ENCODE measurements around the gene DNAJC17. TPM values are rescaled to one million over a fixed set of nuclear protein-coding genes. Genes with fewer than 3 reads are reported as not detected.

DNAJC17 gene
- total and polyA plus RNA-seq, 2 donors (not counting 1 experiment from before 2014, with no cell fraction given), result 30.5 to 46.1 TPM

DNA sequence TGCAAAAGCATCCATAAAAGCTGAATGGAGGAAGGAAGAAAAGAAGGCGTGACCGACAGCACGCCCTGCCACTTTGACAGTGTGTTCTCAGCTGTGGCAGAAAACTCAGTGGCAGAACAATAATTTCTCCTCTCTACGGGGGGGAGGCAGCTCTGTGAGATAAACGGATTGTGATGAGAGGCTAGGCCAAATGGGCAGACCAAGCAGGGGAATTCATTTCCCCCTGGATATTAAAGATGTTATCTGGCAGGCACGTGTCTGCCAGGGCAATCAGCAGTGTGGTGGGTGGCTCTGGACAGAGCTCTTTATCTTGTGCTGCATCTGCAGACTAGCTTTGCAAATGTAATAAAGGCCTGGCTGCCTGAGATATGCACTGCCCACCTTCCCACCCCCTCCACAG is 50.3 kb downstream of the DNAJC17 start:
- no peak overlapping the region for H3K9ac ChIP-seq (ENCODE audit: low read length)
- intact Hi-C loops (cut with micrococcal nuclease), result no loop called here
- TF ChIP-seq CTCF (IDR thresholded peaks at IDR 0.05) (no peak), EZH2 (IDR thresholded peaks at IDR 0.05; ENCODE audit: borderline replicate concordance, insufficient read depth, low read depth, low read length, poor library complexity, severe bottlenecking) (no peak)

GRCh38 chr15:40755812-40756208 is 51.5 kb downstream of the DNAJC17 start:
- H3K27ac ChIP-seq (ENCODE audit: low read length in 2 of 2), result peak overlapping the region in 1 of 2 donors; percentile 89
- H3K79me2 ChIP-seq (ENCODE audit: control insufficient read depth, insufficient read depth, low read length), result peaks cover 36% of the 10 kb centered on the region
- H3K4me3 ChIP-seq (ENCODE audit: control extremely low read depth in 1 of 5, extremely low read depth in 1 of 5, insufficient read depth in 1 of 5, low read depth in 2 of 5, low read length in 4 of 5), result peak overlapping the region; percentile 66 to 100 (median 94)
- H3K27me3 ChIP-seq (replicated peaks in 1 of 4; ENCODE audit: control extremely low read depth in 1 of 4, control insufficient read depth in 3 of 4, insufficient read depth in 4 of 4, low read length in 3 of 4), result no peaks in the 10 kb centered on the region
- H3K36me3 ChIP-seq (replicated peaks in 1 of 2; ENCODE audit: control extremely low read depth in 1 of 2, control insufficient read depth in 1 of 2, extremely low read depth in 1 of 2, insufficient read depth in 2 of 2, low read length in 1 of 2), result peaks cover 0 to 9% of the 10 kb centered on the region in 2 experiments
- no peaks in the 10 kb centered on the region for H4K20me1 ChIP-seq (ENCODE audit: control insufficient read depth, insufficient read depth, low read length, poor library complexity, severe bottlenecking)
- DNase-seq (peak; percentile 20), ATAC-seq (ENCODE audit: low read depth) (no peak)
- TF ChIP-seq EZH2 (IDR thresholded peaks at IDR 0.05; ENCODE audit: borderline replicate concordance, insufficient read depth, low read depth, low read length, poor library complexity, severe bottlenecking) (no peak), CTCF (IDR thresholded peaks at IDR 0.05) (no peak)
- H3K4me1 ChIP-seq (ENCODE audit: control insufficient read depth in 2 of 2, insufficient read depth in 2 of 2, low read length in 2 of 2), result peaks cover 8 to 19% of the 10 kb centered on the region in 2 donors
- intact Hi-C loops (cut with micrococcal nuclease), result loop anchor here (1.0 to 2.0 kb wide), 12 partner anchors 8 to 577 kb away; partner anchors contain the start of genes C15orf62, DNAJC17, GCHFR and KNL1
- ChIA-PET CTCF (interaction anchor here (1.4 to 3.5 kb wide), 2 partner anchors 14 to 16 kb away, joined by 4 to 12 read pairs; partner anchors contain the start of gene C15orf62), POLR2A (interaction anchor here (0.7 kb wide), 1 partner anchor 58 kb away, joined by 3 read pairs; no protein-coding TSS in a partner anchor)
- H3K9ac ChIP-seq (ENCODE audit: low read length), result peak overlapping the region; percentile 99
- H3K9me3 Mint-ChIP-seq (ENCODE audit: insufficient read depth), result no peaks in the 10 kb centered on the region
- H2AFZ ChIP-seq (ENCODE audit: insufficient read depth, low read depth, low read length, poor library complexity, severe bottlenecking), result peak overlapping the region; percentile 100
- peak overlapping the region; percentile 100 for H3K4me2 ChIP-seq (replicated peaks; ENCODE audit: low read depth, low read length, poor library complexity, severe bottlenecking)
- 82% methylated on average over 5 of the region's 10 CpGs for WGBS (ENCODE audit: insufficient coverage)
- no peak overlapping the region for H3K27ac Mint-ChIP-seq
- peak overlapping the region; percentile 93 for H3K4me3 Mint-ChIP-seq
- H3K4me1 Mint-ChIP-seq, result peaks cover 23% of the 10 kb centered on the region
- no peaks in the 10 kb centered on the region for H3K27me3 Mint-ChIP-seq
- no peaks in the 10 kb centered on the region for H3K9me3 ChIP-seq (ENCODE audit: control extremely low read depth in 1 of 3, control insufficient read depth in 2 of 3, insufficient read depth in 1 of 3, low read length in 2 of 3)

More for the DNA sequence above, 50.3 kb downstream of the DNAJC17 start:
- H4K20me1 ChIP-seq (ENCODE audit: control insufficient read depth, insufficient read depth, low read length, poor library complexity, severe bottlenecking), result no peaks in the 10 kb centered on the region
- H3K27ac Mint-ChIP-seq, result no peak overlapping the region
- ChIA-PET CTCF (interaction anchor here (0.7 to 3.5 kb wide), 6 partner anchors 9 to 347 kb away, joined by 3 to 12 read pairs (median 4); partner anchors contain the start of gene C15orf62), POLR2A (interaction anchor here (0.6 to 0.9 kb wide), 2 partner anchors 12 to 62 kb away, joined by 3 read pairs; partner anchors contain the start of gene RAD51)
- H3K4me1 Mint-ChIP-seq, result peaks cover 24% of the 10 kb centered on the region
- peaks cover 8 to 19% of the 10 kb centered on the region in 2 donors for H3K4me1 ChIP-seq (ENCODE audit: control insufficient read depth in 2 of 2, insufficient read depth in 2 of 2, low read length in 2 of 2)
- peak overlapping the region; percentile 54 for H3K4me3 Mint-ChIP-seq
- no peak for ATAC-seq (ENCODE audit: low read depth)
- H3K4me2 ChIP-seq (replicated peaks; ENCODE audit: low read depth, low read length, poor library complexity, severe bottlenecking), result no peak overlapping the region
- no peak overlapping the region for H3K4me3 ChIP-seq (ENCODE audit: control extremely low read depth in 1 of 5, extremely low read depth in 1 of 5, insufficient read depth in 1 of 5, low read depth in 2 of 5, low read length in 4 of 5)
- WGBS (ENCODE audit: insufficient coverage), result 35% methylated on average over 5 of the region's 6 CpGs
- H2AFZ ChIP-seq (ENCODE audit: insufficient read depth, low read depth, low read length, poor library complexity, severe bottlenecking), result no peak overlapping the region
- H3K9me3 ChIP-seq (ENCODE audit: control extremely low read depth in 1 of 3, control insufficient read depth in 2 of 3, insufficient read depth in 1 of 3, low read length in 2 of 3), result no peaks in the 10 kb centered on the region
- no peak overlapping the region for H3K27ac ChIP-seq (ENCODE audit: low read length in 2 of 2)
- H3K79me2 ChIP-seq (ENCODE audit: control insufficient read depth, insufficient read depth, low read length), result peaks cover 27% of the 10 kb centered on the region
- no peaks in the 10 kb centered on the region for H3K36me3 ChIP-seq (replicated peaks in 1 of 2; ENCODE audit: control extremely low read depth in 1 of 2, control insufficient read depth in 1 of 2, extremely low read depth in 1 of 2, insufficient read depth in 2 of 2, low read length in 1 of 2)
- no peak for DNase-seq
- H3K27me3 Mint-ChIP-seq, result no peaks in the 10 kb centered on the region
- no peaks in the 10 kb centered on the region for H3K9me3 Mint-ChIP-seq (ENCODE audit: insufficient read depth)
- no peaks in the 10 kb centered on the region for H3K27me3 ChIP-seq (replicated peaks in 1 of 4; ENCODE audit: control extremely low read depth in 1 of 4, control insufficient read depth in 3 of 4, insufficient read depth in 4 of 4, low read length in 3 of 4)
